SK-N-SH (cell line): ENCODE results near the gene BMP4. TPM values are rescaled to one million over a fixed set of nuclear protein-coding genes. Genes with fewer than 3 reads are reported as not detected.

ENCODE experiments used
- CTCF ChIA-PET: fragments of 300-600, 350-600 bp; formaldehyde crosslinking; extraction: SDS; loops from one replicate; lab custom pipeline; 2021; lab: Yijun Ruan, JAX
- POLR2A ChIA-PET: fragments of 350-600 bp; sonication (Branson Sonifier 250); formaldehyde crosslinking; extraction: SDS; loops from one replicate; lab custom pipeline; 2020; ENCODE audit warnings: antibody characterized with exemption, inconsistent platforms; lab: Yijun Ruan, JAX
- DNase-seq: peaks from one replicate; pipeline ENCODE4 v3.0.0; 2012
- H2AFZ ChIP-seq: fragments of 200-600 bp; sonication (generic); 2 replicates; pipeline ENCODE4 v1.8.1; 2016; ENCODE audit warnings: antibody characterized with exemption, mild to moderate bottlenecking, low read depth
- H3F3A ChIP-seq: fragments of 200-600 bp; sonication (generic); replicated peaks from 2 replicates; pipeline ENCODE3; 2016; ENCODE audit warnings: antibody characterized with exemption, mild to moderate bottlenecking; ENCODE audit not compliant: insufficient read depth
- H3K27ac ChIP-seq, 2 experiments: fragments of 200-500 bp in 1 of 2; fragments of 200-600 bp in 1 of 2; sonication (Bioruptor generic) in 1 of 2; sonication (generic), shearing (Covaris generic) in 1 of 2; 2 replicates each; pipeline versions ENCODE4 v1.5.1 to v1.6.1; 2014 to 2016; ENCODE audit warnings: low read depth in 2 of 2, inconsistent platforms in 1 of 2, low read length in 1 of 2, mild to moderate bottlenecking in 1 of 2, mixed read lengths in 1 of 2
- H3K27me3 ChIP-seq: fragments of 200-600 bp; sonication (generic), shearing (Covaris generic); 2 replicates; pipeline ENCODE4 v1.6.1; 2016; ENCODE audit warnings: mixed run types; ENCODE audit not compliant: insufficient read depth
- H3K36me3 ChIP-seq, 2 experiments: fragments of 200-500 bp in 1 of 2; fragments of 200-600 bp in 1 of 2; sonication (Bioruptor generic) in 1 of 2; sonication (generic) in 1 of 2; replicated peaks in 1 of 2; 2 replicates each; pipeline versions ENCODE3 to v1.5.1; 2014 to 2016; ENCODE audit warnings: low read length in 1 of 2, mild to moderate bottlenecking in 1 of 2; ENCODE audit not compliant: insufficient read depth in 2 of 2, control insufficient read depth in 1 of 2
- H3K4me1 ChIP-seq, 2 experiments: fragments of 200-500 bp in 1 of 2; fragments of 200-600 bp in 1 of 2; sonication (Bioruptor generic) in 1 of 2; sonication (generic), shearing (Covaris generic) in 1 of 2; 2 replicates each; pipeline versions ENCODE4 v1.5.1 to v1.6.1; 2014 to 2016; ENCODE audit warnings: low read depth in 1 of 2, low read length in 1 of 2, mixed run types in 1 of 2; ENCODE audit not compliant: insufficient read depth in 2 of 2, control insufficient read depth in 1 of 2
- H3K4me2 ChIP-seq: fragments of 200-600 bp; sonication (generic), shearing (Covaris generic); 2 replicates; pipeline ENCODE4 v1.6.1; 2017; ENCODE audit warnings: mixed run types
- H3K4me3 ChIP-seq, 2 experiments: fragments of 200-500 bp in 1 of 2; fragments of 200-600 bp in 1 of 2; sonication (Bioruptor generic) in 1 of 2; sonication (generic), shearing (Covaris generic) in 1 of 2; 2 replicates each; pipeline versions ENCODE4 v1.5.1 to v1.8.1; 2014 to 2016; ENCODE audit warnings: low read depth in 2 of 2, inconsistent platforms in 1 of 2, low read length in 1 of 2, mild to moderate bottlenecking in 1 of 2, mixed read lengths in 1 of 2, moderate library complexity in 1 of 2
- H3K79me2 ChIP-seq: fragments of 200-600 bp; sonication (generic); 2 replicates; pipeline ENCODE4 v1.8.1; 2017; ENCODE audit warnings: mild to moderate bottlenecking; ENCODE audit not compliant: insufficient read depth
- H3K9ac ChIP-seq: fragments of 200-600 bp; sonication (generic); 2 replicates; pipeline ENCODE4 v1.6.1; 2017; ENCODE audit warnings: mixed run types
- H3K9me2 ChIP-seq: fragments of 200-600 bp; sonication (generic); 2 replicates; pipeline ENCODE4 v1.6.1; 2017; ENCODE audit warnings: mixed run types
- H3K9me3 ChIP-seq: fragments of 200-600 bp; sonication (generic); 2 replicates; pipeline ENCODE4 v1.6.1; 2017; ENCODE audit warnings: mixed run types, mild to moderate bottlenecking, moderate library complexity
- H4K20me1 ChIP-seq: fragments of 200-600 bp; sonication (generic); 2 replicates; pipeline ENCODE4 v1.6.1; 2017; ENCODE audit warnings: mild to moderate bottlenecking, mixed run types; ENCODE audit not compliant: insufficient read depth
- CHD2 ChIP-seq: fragments of 150-350 bp; IDR thresholded peaks from 2 replicates; pipeline ENCODE4 v1.6.1; 2018; ENCODE audit warnings: low read length; ENCODE audit not compliant: partially characterized antibody
- ELF1 ChIP-seq: IDR thresholded peaks from 2 replicates; pipeline ENCODE4 v1.4.0; 2012
- EP300 ChIP-seq, 2 experiments: IDR thresholded peaks; 2 replicates each; pipeline versions ENCODE4 v1.4.0 to v1.6.1; 2012; ENCODE audit warnings: borderline replicate concordance in 1 of 2, low read depth in 1 of 2, low read length in 1 of 2
- EZH2phosphoT487 ChIP-seq: fragments of 200-600 bp; sonication (generic); IDR thresholded peaks from 2 replicates; pipeline ENCODE4 v1.6.1; 2017; ENCODE audit warnings: low read depth, mixed run types, mild to moderate bottlenecking, antibody characterized with exemption, moderate library complexity, borderline replicate concordance
- FOSL2 ChIP-seq: IDR thresholded peaks from 2 replicates; pipeline ENCODE4 v1.4.0; 2012; ENCODE audit warnings: low read depth, mild to moderate bottlenecking, moderate library complexity, borderline replicate concordance
- FOXJ3 ChIP-seq: sonication (generic); formaldehyde crosslinking; IDR thresholded peaks from 2 replicates; pipeline ENCODE4 v1.5.1; 2020; ENCODE audit warnings: mild to moderate bottlenecking, missing genetic modification reagents
- GABPA ChIP-seq: IDR thresholded peaks from 2 replicates; pipeline ENCODE4 v1.4.0; 2012; ENCODE audit warnings: low read depth, mild to moderate bottlenecking
- GATA2 ChIP-seq: sonication (generic); formaldehyde crosslinking; IDR thresholded peaks from 2 replicates; pipeline ENCODE4 v1.5.0; 2020; ENCODE audit warnings: mild to moderate bottlenecking, missing genetic modification reagents
- JUND ChIP-seq: IDR thresholded peaks from 2 replicates; pipeline ENCODE4 v1.4.0; 2012
- MXI1 ChIP-seq: IDR thresholded peaks from 2 replicates; pipeline ENCODE4 v1.6.1; 2012; ENCODE audit warnings: mild to moderate bottlenecking, low read depth, low read length, improper control_type of control experiment
- NRF1 ChIP-seq: IDR thresholded peaks from 2 replicates; pipeline ENCODE4 v1.6.1; 2012; ENCODE audit warnings: low read depth, mild to moderate bottlenecking, low read length
- PBX3 ChIP-seq: IDR thresholded peaks from 2 replicates; pipeline ENCODE4; 2012
- POLR2AphosphoS5 ChIP-seq: IDR thresholded peaks from 2 replicates; pipeline ENCODE4 v1.6.1; 2012; ENCODE audit warnings: low read depth, low read length
- RAD21 ChIP-seq: IDR thresholded peaks from 2 replicates; pipeline ENCODE4 v1.6.1; 2012; ENCODE audit warnings: mild to moderate bottlenecking, low read length
- REST ChIP-seq: IDR thresholded peaks from 2 replicates; pipeline ENCODE4 v1.6.1; 2012; ENCODE audit warnings: mild to moderate bottlenecking, low read depth, low read length, moderate library complexity
- SMC3 ChIP-seq: IDR thresholded peaks from 2 replicates; pipeline ENCODE4 v1.6.1; 2012; ENCODE audit warnings: low read depth, low read length, improper control_type of control experiment
- TCF12 ChIP-seq: IDR thresholded peaks from 2 replicates; pipeline ENCODE4 v1.4.0; 2012
- YY1 ChIP-seq: IDR thresholded peaks from 2 replicates; pipeline ENCODE4 v1.4.0; 2012; ENCODE audit warnings: low read depth, mild to moderate bottlenecking
- WGBS: methylation state at CpG from one replicate; pipeline ENCODE4 v1.1.6; 2017; ENCODE audit warnings: low lambda C conversion rate; 5-methylcytosine and 5-hydroxymethylcytosine counted together
- polyA plus RNA-seq, 3 experiments: library from polyadenylated mRNA; depleted of rRNA; stranded (reverse); fragments of >200 nt; gene quantifications; 2 replicates each; pipeline ENCODE4 v1.2.3, GENCODE V29; 2012
- TF ChIP-seq, protein P1 (sequence below): fragments of 200-600 bp; sonication (generic); IDR thresholded peaks from 2 replicates; pipeline ENCODE4 v1.6.1; 2017; ENCODE audit warnings: antibody characterized with exemption, mild to moderate bottlenecking, moderate library complexity
- TF ChIP-seq, protein P2 (sequence below): IDR thresholded peaks from 2 replicates; pipeline ENCODE4 v1.4.0; 2012; ENCODE audit warnings: low read depth, borderline replicate concordance
- TF ChIP-seq, protein P3 (sequence below): IDR thresholded peaks from 2 replicates; pipeline ENCODE4 v1.4.0; 2012; ENCODE audit warnings: low read depth, borderline replicate concordance

The BMP4 gene
- polyA plus RNA-seq, 1 of the 3 experiments (the other 2 are of a cell fraction) = not detected

GRCh38 chr14:53962953-53963319, 6.3 kb upstream of the BMP4 start (continued):
- TF ChIP-seq, protein P1, sequence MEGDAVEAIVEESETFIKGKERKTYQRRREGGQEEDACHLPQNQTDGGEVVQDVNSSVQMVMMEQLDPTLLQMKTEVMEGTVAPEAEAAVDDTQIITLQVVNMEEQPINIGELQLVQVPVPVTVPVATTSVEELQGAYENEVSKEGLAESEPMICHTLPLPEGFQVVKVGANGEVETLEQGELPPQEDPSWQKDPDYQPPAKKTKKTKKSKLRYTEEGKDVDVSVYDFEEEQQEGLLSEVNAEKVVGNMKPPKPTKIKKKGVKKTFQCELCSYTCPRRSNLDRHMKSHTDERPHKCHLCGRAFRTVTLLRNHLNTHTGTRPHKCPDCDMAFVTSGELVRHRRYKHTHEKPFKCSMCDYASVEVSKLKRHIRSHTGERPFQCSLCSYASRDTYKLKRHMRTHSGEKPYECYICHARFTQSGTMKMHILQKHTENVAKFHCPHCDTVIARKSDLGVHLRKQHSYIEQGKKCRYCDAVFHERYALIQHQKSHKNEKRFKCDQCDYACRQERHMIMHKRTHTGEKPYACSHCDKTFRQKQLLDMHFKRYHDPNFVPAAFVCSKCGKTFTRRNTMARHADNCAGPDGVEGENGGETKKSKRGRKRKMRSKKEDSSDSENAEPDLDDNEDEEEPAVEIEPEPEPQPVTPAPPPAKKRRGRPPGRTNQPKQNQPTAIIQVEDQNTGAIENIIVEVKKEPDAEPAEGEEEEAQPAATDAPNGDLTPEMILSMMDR = no peak
- no peak for TF ChIP-seq YY1

GRCh38 chr14:53958628-53959027, 2.0 kb upstream of the BMP4 start:
- CTCF ChIA-PET = interaction anchor here (1.6 kb wide), 1 partner anchor 10 kb away, joined by 3 read pairs; no protein-coding TSS in a partner anchor
- no peaks in the 10 kb centered on the region for H3K9me2 ChIP-seq
- H3K9me3 ChIP-seq = no peaks in the 10 kb centered on the region
- peaks cover 0 to under 1% of the 10 kb centered on the region in 2 experiments; a peak in 1 of 4 replicates for H3K4me1 ChIP-seq
- no peak overlapping the region for H3K4me2 ChIP-seq
- H3K4me3 ChIP-seq = no peak overlapping the region
- no peak overlapping the region for H3K9ac ChIP-seq
- H3K36me3 ChIP-seq = no peaks in the 10 kb centered on the region
- POLR2A ChIA-PET = interaction anchor here (0.6 kb wide), 1 partner anchor 19 kb away, joined by 3 read pairs; no protein-coding TSS in a partner anchor
- no peak overlapping the region for H2AFZ ChIP-seq
- TF ChIP-seq ELF1 (no peak), PBX3 (no peak), MXI1 (no peak), SMC3 (no peak), REST (no peak), GABPA (no peak), NRF1 (no peak), GATA2 (CRISPR knock-in tag) (no peak), EZH2phosphoT487 (no peak), FOXJ3 (no peak), TCF12 (no peak), EP300 (IDR thresholded peaks at IDR 0.05; ENCODE audit: borderline replicate concordance in 1 of 2, low read depth in 1 of 2, low read length in 1 of 2) (no peak), FOSL2 (no peak), CHD2 (no peak), RAD21 (no peak), POLR2AphosphoS5 (no peak), JUND (no peak)
- TF ChIP-seq, protein P2, sequence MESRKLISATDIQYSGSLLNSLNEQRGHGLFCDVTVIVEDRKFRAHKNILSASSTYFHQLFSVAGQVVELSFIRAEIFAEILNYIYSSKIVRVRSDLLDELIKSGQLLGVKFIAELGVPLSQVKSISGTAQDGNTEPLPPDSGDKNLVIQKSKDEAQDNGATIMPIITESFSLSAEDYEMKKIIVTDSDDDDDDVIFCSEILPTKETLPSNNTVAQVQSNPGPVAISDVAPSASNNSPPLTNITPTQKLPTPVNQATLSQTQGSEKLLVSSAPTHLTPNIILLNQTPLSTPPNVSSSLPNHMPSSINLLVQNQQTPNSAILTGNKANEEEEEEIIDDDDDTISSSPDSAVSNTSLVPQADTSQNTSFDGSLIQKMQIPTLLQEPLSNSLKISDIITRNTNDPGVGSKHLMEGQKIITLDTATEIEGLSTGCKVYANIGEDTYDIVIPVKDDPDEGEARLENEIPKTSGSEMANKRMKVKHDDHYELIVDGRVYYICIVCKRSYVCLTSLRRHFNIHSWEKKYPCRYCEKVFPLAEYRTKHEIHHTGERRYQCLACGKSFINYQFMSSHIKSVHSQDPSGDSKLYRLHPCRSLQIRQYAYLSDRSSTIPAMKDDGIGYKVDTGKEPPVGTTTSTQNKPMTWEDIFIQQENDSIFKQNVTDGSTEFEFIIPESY = no peak
- TF ChIP-seq, protein P3, sequence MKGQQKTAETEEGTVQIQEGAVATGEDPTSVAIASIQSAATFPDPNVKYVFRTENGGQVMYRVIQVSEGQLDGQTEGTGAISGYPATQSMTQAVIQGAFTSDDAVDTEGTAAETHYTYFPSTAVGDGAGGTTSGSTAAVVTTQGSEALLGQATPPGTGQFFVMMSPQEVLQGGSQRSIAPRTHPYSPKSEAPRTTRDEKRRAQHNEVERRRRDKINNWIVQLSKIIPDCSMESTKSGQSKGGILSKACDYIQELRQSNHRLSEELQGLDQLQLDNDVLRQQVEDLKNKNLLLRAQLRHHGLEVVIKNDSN = no peak
- TF ChIP-seq, all 33 proteins: peak for 0
- Histone ChIP-seq H3K27me3 (peaks cover 94% of the 10 kb centered on the region), H4K20me1 (no peaks in the 10 kb centered on the region), H3F3A (no peaks in the 10 kb centered on the region), H3K27ac (no peak overlapping the region), H3K79me2 (no peaks in the 10 kb centered on the region)
- 10% methylated on average over 2 of the region's 2 CpGs for WGBS
- DNase-seq = no peak
